ENCODE results near the gene TMPRSS4.

The TMPRSS4 gene

DNA sequence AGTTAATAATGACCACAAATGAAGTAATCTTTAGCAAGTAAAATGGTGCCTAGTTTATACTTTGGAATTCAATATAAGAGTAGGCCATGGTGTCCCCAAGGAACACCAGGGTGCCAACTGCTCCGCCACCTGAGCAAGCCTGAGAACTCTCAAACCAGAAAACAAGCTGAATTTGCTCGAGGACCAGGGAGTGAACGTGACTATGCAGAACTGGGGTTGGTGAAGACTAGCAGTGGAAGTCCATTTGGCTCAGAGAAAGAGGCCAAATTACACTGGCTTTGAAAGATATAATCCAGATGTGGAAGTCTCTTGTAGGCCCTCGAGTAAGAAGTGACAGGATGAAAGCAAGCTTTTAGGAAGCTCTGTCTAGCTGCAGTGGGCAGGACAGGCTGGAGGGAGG is 18.6 kb downstream of the TMPRSS4 start:
- in situ Hi-C loops (cut with HindIII; ENCODE audit: low pct_ligation_motif_present, low pct_unique_long_range_greater_than_20kb, low sequenced_read_pairs): no loop called here
- DNase-seq: no peak

- in situ Hi-C loops (cut with HindIII; ENCODE audit: low pct_ligation_motif_present, low pct_unique_long_range_greater_than_20kb, low sequenced_read_pairs): no loop called here
- DNase-seq: no peak
These were observed 19.1 kb downstream of the TMPRSS4 start for GRCh38 chr11:118095967-118096367.

GRCh38 chr11:118098996-118099837 is 22.3 kb downstream of the TMPRSS4 start:
- in situ Hi-C loops (cut with HindIII; ENCODE audit: low pct_ligation_motif_present, low pct_unique_long_range_greater_than_20kb, low sequenced_read_pairs): no loop called here
- no peak for DNase-seq

DNA sequence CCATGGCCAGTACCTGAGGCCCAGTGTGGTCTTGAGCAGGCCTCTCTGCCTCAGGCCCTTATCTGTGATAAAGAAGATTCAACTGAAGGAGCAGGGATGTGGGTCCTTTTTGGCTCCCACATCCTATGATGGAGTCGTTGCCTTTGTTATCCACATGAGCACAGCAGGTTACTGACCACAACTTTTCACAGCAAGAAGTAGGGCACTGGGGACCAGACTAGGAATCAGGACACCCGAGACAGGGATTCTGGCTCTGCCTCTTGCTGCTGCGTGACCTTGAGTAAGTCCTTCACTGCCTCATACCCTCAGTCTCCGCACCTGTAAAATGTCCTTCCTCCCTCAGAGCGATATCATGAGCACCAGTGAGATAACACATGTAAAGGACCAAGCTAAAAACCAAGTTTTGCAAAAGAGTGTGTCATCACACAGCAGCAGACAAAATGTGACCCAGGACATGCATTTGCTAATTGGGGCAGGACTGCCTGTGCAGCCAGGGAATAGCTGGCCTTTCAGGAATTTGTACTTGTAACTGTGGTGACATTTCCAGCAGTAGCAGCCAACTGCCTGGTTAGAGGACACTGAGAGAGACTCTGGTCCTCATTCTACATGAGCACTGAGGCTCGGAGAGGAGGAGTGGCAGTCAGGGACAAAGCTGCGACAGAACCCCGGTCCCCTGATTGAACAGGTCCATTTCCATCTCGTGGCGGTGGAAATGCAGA is 23.1 kb downstream of the TMPRSS4 start:
- in situ Hi-C loops (cut with HindIII; ENCODE audit: low pct_ligation_motif_present, low pct_unique_long_range_greater_than_20kb, low sequenced_read_pairs): no loop called here
- no peak for DNase-seq

- in situ Hi-C loops (cut with HindIII; ENCODE audit: low pct_ligation_motif_present, low pct_unique_long_range_greater_than_20kb, low sequenced_read_pairs): no loop called here
- no peak for DNase-seq
These were observed 23.9 kb downstream of the TMPRSS4 start for GRCh38 chr11:118100691-118101232.

- in situ Hi-C loops (cut with HindIII; ENCODE audit: low pct_ligation_motif_present, low pct_unique_long_range_greater_than_20kb, low sequenced_read_pairs): no loop called here
- DNase-seq: no peak
These were observed 25.9 kb downstream of the TMPRSS4 start for GRCh38 chr11:118102721-118103261.

- in situ Hi-C loops (cut with HindIII; ENCODE audit: low pct_ligation_motif_present, low pct_unique_long_range_greater_than_20kb, low sequenced_read_pairs): no loop called here
- no peak for DNase-seq
These were observed 27.6 kb downstream of the TMPRSS4 start for GRCh38 chr11:118104491-118104890.

GRCh38 chr11:118105657-118106305 is 28.9 kb downstream of the TMPRSS4 start:
- in situ Hi-C loops (cut with HindIII; ENCODE audit: low pct_ligation_motif_present, low pct_unique_long_range_greater_than_20kb, low sequenced_read_pairs): no loop called here
- DNase-seq: no peak

DNA sequence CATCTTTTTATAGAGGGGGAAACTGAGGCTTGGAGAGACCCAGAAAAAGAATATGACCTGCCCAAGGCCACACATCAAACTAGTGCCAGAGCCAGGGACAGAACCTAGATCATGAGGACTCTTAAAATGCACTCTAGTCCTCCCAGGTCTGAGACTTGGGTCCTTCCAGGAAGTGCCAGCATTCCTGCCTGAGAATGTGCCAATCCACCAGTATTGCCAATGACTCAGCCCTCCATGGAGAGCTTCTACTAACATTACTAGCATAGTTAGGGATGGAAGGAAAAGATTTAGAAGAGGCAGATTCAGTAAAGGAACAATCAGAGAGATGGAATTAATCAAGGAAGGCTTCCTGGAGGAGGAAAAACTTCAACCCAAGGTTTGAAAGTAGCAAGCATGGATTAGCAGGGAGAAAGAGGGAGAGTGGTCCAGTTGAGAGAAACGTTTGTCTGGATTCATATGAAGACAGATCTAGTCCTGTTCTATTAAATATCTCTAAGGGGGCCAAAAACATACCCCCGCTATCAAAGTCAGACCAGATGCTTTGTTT is 30.0 kb downstream of the TMPRSS4 start:
- DNase-seq: peak; percentile 2
- in situ Hi-C loops (cut with HindIII; ENCODE audit: low pct_ligation_motif_present, low pct_unique_long_range_greater_than_20kb, low sequenced_read_pairs): no loop called here

DNA sequence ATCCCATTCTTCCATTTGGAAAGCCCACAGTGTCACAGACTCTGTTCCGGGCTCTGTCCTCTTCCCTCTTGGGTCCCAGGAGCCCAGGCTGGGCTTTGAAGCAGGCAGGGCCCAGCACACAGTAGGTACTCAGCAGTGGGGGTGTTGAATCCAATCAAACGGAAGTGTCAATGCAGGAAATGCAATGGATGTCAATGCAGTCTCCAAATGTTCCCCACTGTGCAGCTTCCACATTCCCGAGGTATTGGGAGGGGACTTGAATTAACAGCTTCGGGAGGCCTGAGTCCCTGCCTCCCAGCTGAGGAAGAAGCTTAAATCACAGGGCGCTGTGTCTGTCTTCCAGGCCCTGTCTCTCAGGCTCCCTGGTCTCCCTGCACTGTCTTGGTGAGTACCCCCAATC is 31.6 kb downstream of the TMPRSS4 start:
- in situ Hi-C loops (cut with HindIII; ENCODE audit: low pct_ligation_motif_present, low pct_unique_long_range_greater_than_20kb, low sequenced_read_pairs): no loop called here
- DNase-seq: no peak

DNA sequence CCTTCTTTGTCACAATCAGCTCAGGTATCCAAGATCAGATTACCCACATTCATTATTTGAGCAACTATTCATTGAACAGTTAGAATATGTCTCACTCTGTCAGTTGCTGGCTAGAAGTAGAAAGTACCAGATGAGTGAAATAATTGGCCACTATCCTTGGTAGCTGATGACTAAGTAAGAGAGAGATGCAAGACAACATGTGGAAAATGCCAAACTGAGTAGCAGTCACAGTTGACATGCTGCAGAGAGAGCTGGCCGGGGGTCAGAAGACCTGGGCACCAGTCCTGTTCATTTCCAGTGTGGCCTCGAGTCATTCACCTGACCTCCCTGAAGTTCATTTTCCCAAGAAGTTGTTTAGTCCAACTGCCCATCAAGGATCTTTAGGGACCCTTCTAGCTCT is 32.4 kb downstream of the TMPRSS4 start:
- in situ Hi-C loops (cut with HindIII; ENCODE audit: low pct_ligation_motif_present, low pct_unique_long_range_greater_than_20kb, low sequenced_read_pairs): no loop called here
- no peak for DNase-seq

DNA sequence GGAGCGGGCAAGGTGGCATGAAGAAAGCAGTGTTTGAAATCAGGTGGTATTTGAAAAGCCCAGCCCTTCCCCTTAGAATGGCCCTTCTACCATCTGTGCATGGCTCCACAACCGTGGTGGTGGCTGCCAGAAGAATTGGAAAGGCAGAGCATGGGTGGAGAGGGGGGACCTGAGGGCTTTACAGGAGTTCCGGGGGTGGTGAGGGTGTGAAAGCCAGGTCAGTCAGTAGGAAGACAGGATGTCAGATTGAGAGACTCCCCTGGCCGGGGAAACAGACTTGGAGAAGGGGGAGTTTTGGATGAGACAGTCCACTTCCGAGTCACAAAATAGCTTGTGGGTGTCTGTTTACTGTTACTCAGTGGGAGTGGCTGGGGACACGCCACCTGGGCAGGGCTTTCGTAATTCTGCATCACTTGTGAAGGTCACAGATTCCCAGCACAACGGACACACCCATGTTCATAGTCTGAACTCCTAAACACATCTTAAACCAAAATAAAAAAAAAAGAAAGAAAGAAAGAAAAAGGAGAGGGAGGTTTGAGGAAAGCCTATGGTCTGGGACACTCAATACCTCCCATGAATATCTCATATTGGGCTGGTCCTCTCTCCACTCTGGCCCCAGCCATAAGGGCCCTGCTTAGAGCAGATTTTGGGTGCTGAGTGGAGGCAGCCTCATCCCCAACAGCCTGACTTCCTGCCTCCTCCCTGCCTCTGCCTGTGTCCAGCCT is 34.3 kb downstream of the TMPRSS4 start:
- in situ Hi-C loops (cut with HindIII; ENCODE audit: low pct_ligation_motif_present, low pct_unique_long_range_greater_than_20kb, low sequenced_read_pairs): no loop called here
- no peak for DNase-seq

GRCh38 chr11:118111744-118112035 is 34.8 kb downstream of the TMPRSS4 start:
- DNase-seq: no peak
- in situ Hi-C loops (cut with HindIII; ENCODE audit: low pct_ligation_motif_present, low pct_unique_long_range_greater_than_20kb, low sequenced_read_pairs): no loop called here

- in situ Hi-C loops (cut with HindIII; ENCODE audit: low pct_ligation_motif_present, low pct_unique_long_range_greater_than_20kb, low sequenced_read_pairs): no loop called here
- DNase-seq: no peak
These were observed 36.0 kb downstream of the TMPRSS4 start for GRCh38 chr11:118112711-118113430.

DNA sequence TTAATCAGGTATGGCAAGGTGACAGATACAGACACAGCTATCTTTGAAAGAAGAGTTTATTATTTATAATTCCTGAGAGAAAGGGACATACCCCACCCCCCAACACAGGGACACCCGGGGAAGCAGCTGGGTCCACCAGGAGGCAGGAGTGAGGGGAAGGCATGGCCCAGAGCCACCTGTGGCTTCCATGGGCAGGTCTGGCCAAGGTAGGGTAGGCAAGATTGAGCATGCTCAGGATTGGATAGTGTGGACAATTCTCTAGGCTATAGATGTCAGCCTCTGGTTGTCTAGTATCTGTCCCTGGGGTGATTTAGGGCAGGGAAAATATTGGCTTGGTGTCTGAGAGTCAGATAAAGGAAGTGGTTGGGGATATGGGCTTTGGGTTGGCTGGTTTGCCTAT is 37.4 kb downstream of the TMPRSS4 start:
- in situ Hi-C loops (cut with HindIII; ENCODE audit: low pct_ligation_motif_present, low pct_unique_long_range_greater_than_20kb, low sequenced_read_pairs): no loop called here
- DNase-seq: no peak

- in situ Hi-C loops (cut with HindIII; ENCODE audit: low pct_ligation_motif_present, low pct_unique_long_range_greater_than_20kb, low sequenced_read_pairs): no loop called here
These were observed 38.2 kb downstream of the TMPRSS4 start for GRCh38 chr11:118115048-118115447.

GRCh38 chr11:118117790-118118601 is 41.1 kb downstream of the TMPRSS4 start:
- in situ Hi-C loops (cut with HindIII; ENCODE audit: low pct_ligation_motif_present, low pct_unique_long_range_greater_than_20kb, low sequenced_read_pairs): no loop called here
- DNase-seq: no peak

More at GRCh38 chr11:118115048-118115447, 38.2 kb downstream of the TMPRSS4 start:
- no peak for DNase-seq
